Neural crest cell (in vitro differentiated cells): Measurements from ENCODE around the gene CYP4V2. TPM values are rescaled to one million over a fixed set of nuclear protein-coding genes. Genes with fewer than 3 reads are reported as not detected.
A peak's percentile ranks its signal among the peaks of the same experiment; 100 is the strongest.

Source experiments
- DNase-seq: peaks from one replicate; pipeline ENCODE4 v3.0.0; 2021; ENCODE audit warnings: low read depth, mixed read lengths, low spot score
- H3K27ac Mint-ChIP-seq: one replicate; pipeline ENCODE4 v1.8.0; 2021; ENCODE audit warnings: mild to moderate bottlenecking, mixed read lengths; ENCODE audit not compliant: unreplicated experiment
- H3K27me3 Mint-ChIP-seq: 2 replicates; pipeline ENCODE4 v1.8.0; 2021; ENCODE audit warnings: low read depth, mild to moderate bottlenecking, mixed read lengths
- H3K36me3 Mint-ChIP-seq: 2 replicates; pipeline ENCODE4 v1.8.0; 2021; ENCODE audit warnings: low read depth, mild to moderate bottlenecking, mixed read lengths
- H3K4me1 Mint-ChIP-seq: 2 replicates; pipeline ENCODE4 v1.8.0; 2021; ENCODE audit warnings: mixed read lengths
- H3K4me3 Mint-ChIP-seq: one replicate; pipeline ENCODE4 v1.8.0; 2021; ENCODE audit warnings: mild to moderate bottlenecking, mixed read lengths
- H3K9me3 Mint-ChIP-seq: 2 replicates; pipeline ENCODE4 v1.8.0; 2021; ENCODE audit warnings: mixed read lengths
- long read RNA-seq: library from polyadenylated mRNA; unstranded; transcript quantifications from one replicate; pipeline ENCODE4 v2.0.0, GENCODE V29; 2020
- total RNA-seq: library from RNA; stranded (reverse); gene quantifications from 2 replicates; pipeline ENCODE4 v1.2.1, GENCODE V29; 2021
- TF ChIP-seq, protein P1 (sequence below): fragments of 200-600 bp; sonication (generic); conservative IDR thresholded peaks from 2 replicates; pipeline ENCODE4 v1.5.0; 2021; ENCODE audit warnings: antibody characterized with exemption, mild to moderate bottlenecking

CYP4V2 gene
- total RNA-seq = 6.4 and 7.1 TPM in 2 replicates
- long read RNA-seq, partial matches to known transcripts = 0 of 1 reads
- long read RNA-seq, other reads (novel, unspliced or antisense) = 1 of 1 reads

DNA sequence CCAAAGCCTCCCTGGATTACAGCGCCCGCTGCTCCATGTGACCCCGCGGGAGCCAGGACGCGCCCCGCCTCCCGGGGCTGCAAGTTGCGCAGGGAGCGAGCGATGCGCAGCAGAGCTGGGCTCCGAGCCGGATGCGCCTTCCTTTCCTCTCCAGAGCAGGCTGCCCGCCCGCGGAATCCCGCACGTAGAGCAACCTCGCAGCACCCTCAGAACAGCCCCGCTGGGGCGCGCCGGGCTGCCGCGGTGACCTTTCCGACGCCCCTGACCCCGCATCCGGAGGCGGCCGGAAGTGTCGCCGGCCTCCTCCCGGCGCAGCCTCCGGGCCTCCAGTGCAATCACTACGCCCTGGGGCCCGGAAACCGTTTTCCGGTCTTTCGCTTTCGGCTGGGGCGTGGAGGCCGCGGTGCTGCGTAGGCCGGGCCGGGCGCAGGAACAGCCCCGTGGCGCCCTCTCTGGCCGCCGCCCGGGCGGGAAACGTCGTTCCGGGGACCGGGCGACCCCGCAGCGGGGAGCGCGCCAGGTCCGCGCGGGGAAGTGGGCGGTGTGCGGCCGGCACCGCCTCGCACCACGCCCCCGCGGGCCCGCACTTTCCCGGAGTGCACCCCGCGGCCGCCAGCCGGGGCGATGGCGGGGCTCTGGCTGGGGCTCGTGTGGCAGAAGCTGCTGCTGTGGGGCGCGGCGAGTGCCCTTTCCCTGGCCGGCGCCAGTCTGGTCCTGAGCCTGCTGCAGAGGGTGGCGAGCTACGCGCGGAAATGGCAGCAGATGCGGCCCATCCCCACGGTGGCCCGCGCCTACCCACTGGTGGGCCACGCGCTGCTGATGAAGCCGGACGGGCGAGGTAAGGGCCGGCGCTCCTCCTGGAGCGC is at the start of gene CYP4V2:
CYP4V2 (plus strand) TSS at position 368 of the 866 bp plus-strand sequence; CDS start at position 625, 257 bp downstream.
- H3K27me3 Mint-ChIP-seq = no peaks in the 10 kb centered on the region
- peak within 1 kb of the TSS; percentile 100 for H3K4me3 Mint-ChIP-seq
- TF ChIP-seq, protein P1, sequence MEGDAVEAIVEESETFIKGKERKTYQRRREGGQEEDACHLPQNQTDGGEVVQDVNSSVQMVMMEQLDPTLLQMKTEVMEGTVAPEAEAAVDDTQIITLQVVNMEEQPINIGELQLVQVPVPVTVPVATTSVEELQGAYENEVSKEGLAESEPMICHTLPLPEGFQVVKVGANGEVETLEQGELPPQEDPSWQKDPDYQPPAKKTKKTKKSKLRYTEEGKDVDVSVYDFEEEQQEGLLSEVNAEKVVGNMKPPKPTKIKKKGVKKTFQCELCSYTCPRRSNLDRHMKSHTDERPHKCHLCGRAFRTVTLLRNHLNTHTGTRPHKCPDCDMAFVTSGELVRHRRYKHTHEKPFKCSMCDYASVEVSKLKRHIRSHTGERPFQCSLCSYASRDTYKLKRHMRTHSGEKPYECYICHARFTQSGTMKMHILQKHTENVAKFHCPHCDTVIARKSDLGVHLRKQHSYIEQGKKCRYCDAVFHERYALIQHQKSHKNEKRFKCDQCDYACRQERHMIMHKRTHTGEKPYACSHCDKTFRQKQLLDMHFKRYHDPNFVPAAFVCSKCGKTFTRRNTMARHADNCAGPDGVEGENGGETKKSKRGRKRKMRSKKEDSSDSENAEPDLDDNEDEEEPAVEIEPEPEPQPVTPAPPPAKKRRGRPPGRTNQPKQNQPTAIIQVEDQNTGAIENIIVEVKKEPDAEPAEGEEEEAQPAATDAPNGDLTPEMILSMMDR = peak; percentile 42
- peaks cover 9% of the 10 kb centered on the region for H3K36me3 Mint-ChIP-seq
- peak; percentile 67 for DNase-seq
- peaks cover 35% of the 10 kb centered on the region for H3K4me1 Mint-ChIP-seq
- peak within 1 kb of the TSS; percentile 92 for H3K27ac Mint-ChIP-seq
- H3K9me3 Mint-ChIP-seq = no peaks in the 10 kb centered on the region

DNA sequence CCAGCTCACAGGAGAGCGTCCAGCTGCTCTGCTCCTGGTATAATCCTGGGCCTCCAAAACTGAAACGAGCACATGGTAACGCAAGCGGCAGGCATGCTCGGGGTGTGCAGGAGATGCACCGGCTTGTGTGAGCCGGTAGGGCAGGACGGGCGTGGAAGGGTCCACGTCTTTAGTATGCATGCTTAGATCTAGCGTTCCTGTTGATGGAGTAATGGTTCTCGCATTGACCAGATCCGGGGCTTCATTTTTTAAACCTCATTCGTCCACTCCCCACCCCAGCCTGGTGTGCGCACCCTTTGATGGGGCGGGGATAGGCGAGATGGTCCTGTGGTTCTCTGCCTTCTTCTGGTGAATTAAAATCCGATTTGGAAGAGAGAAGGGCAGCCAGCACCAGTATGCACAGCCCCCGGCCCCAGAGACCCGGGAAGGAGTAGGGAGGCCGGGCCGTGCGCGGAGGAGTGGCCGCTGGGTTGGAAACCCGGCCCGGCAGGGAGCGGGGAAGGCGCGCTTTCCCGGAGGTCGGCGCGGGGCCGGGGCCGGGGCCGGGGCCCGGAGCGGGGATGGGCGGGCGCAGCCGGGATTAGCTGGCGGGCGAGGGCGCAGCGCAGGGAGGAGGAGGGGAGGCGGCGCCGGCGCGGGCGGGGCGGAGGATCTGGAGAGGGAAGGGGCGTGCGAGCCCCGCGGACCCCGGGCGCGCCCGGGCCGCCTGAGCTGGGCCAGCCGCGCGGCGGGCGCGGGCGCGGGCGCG is 47.0 kb upstream of the CYP4V2 start:
- TF ChIP-seq, protein P1 = peak; percentile 56
- peak overlapping the region; percentile 17 for H3K27ac Mint-ChIP-seq

DNA sequence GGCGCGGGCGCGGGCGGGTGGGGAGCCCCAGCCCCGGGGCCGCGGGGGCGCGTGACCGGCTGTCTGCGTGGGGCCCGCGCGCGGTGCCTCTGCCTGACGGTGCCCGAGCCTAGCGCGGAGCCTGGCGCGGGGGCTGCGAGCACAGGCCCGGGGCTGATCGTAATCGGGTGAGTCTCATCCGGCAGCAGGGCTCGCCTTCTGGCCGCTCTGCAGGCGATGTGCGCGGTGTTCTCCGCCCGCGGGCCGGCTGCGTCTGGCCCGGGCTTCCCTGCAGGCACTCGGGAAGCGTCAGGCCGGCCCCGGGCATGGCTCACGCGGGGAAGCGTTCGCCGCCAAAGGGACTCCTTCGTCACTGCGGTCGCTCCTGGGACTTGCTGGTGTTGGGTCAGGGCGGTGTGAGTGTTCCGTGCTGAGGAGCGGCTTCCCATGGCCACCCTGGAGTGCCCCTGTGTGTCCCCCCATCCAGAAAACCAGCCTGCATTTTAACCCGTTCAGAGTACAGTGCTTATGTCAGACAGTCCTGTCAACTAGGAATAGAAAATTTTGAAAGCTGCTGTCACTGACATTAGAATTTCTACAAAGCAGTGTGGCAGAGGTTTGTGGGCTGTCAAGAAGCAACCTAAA is 46.3 kb upstream of the CYP4V2 start:
- Mint-ChIP-seq H3K36me3 (no peaks in the 10 kb centered on the region), H3K27ac (peak overlapping the region; percentile 78), H3K27me3 (peaks cover 22% of the 10 kb centered on the region), H3K4me1 (peaks cover 18% of the 10 kb centered on the region), H3K4me3 (peak overlapping the region; percentile 93), H3K9me3 (no peaks in the 10 kb centered on the region)
- peak; percentile 44 for DNase-seq
- TF ChIP-seq, protein P1 = no peak

More for the DNA sequence above, 47.0 kb upstream of the CYP4V2 start:
- Mint-ChIP-seq H3K36me3 (no peaks in the 10 kb centered on the region), H3K27me3 (peaks cover 22% of the 10 kb centered on the region), H3K9me3 (no peaks in the 10 kb centered on the region), H3K4me3 (peak overlapping the region; percentile 93), H3K4me1 (peaks cover 18% of the 10 kb centered on the region)
- peak; percentile 69 for DNase-seq

GRCh38 chr4:186146458-186146857 is 44.9 kb upstream of the CYP4V2 start:
- Mint-ChIP-seq H3K27me3 (peaks cover 22% of the 10 kb centered on the region), H3K4me1 (peaks cover 18% of the 10 kb centered on the region), H3K27ac (no peak overlapping the region), H3K9me3 (no peaks in the 10 kb centered on the region), H3K36me3 (no peaks in the 10 kb centered on the region), H3K4me3 (peak overlapping the region; percentile 93)
- no peak for DNase-seq
- TF ChIP-seq, protein P1 = no peak

- H3K27me3 Mint-ChIP-seq = peaks cover 22% of the 10 kb centered on the region
- no peak overlapping the region for H3K4me3 Mint-ChIP-seq
- H3K36me3 Mint-ChIP-seq = no peaks in the 10 kb centered on the region
- H3K4me1 Mint-ChIP-seq = peaks cover 18% of the 10 kb centered on the region
- TF ChIP-seq, protein P1 = no peak
- no peak overlapping the region for H3K27ac Mint-ChIP-seq
- no peak for DNase-seq
- no peaks in the 10 kb centered on the region for H3K9me3 Mint-ChIP-seq
Measured at GRCh38 chr4:186148336-186148975, 42.9 kb upstream of the CYP4V2 start.
